BE2C (cell line): ENCODE data around the gene ADIPOQ. TPM values are rescaled to one million over a fixed set of nuclear protein-coding genes. Genes with fewer than 3 reads are reported as not detected.
"Not testable (repeated sequence)": the region's sequence is repeated elsewhere in the genome, so short reads cannot be mapped to it uniquely, and the experiment has no call there.

ENCODE experiments used
- DNase-seq: peaks from one replicate; pipeline ENCODE4 v3.0.0-alpha.2; 2020
- H3K27me3 ChIP-seq: fragments of 250-450 bp; sonication (Bioruptor Pico); 2 replicates; pipeline ENCODE4 v1.5.1; 2020; ENCODE audit warnings: mild to moderate bottlenecking
- H3K36me3 ChIP-seq: fragments of 250-450 bp; sonication (Bioruptor Pico); 2 replicates; pipeline ENCODE4 v1.5.1; 2020; ENCODE audit warnings: mild to moderate bottlenecking
- H3K4me1 ChIP-seq: fragments of 250-450 bp; sonication (Bioruptor Pico); 2 replicates; pipeline ENCODE4 v1.5.1; 2020
- H3K4me3 ChIP-seq: 2 replicates; pipeline ENCODE4 v1.5.1; 2011; ENCODE audit warnings: low read depth, low read length
- H3K9me3 ChIP-seq: fragments of 250-450 bp; sonication (Bioruptor Pico); 2 replicates; pipeline ENCODE4 v1.5.1; 2020
- CTCF ChIP-seq: IDR thresholded peaks from 2 replicates; pipeline ENCODE4 v1.5.1; 2012; ENCODE audit warnings: mild to moderate bottlenecking, low read depth, low read length
- polyA plus RNA-seq: library from polyadenylated mRNA; unstranded; fragments of >200 nt; gene quantifications from one replicate; pipeline ENCODE4 v1.2.1, GENCODE V29; 2012; ENCODE audit warnings: low read depth, missing spikeins; ENCODE audit not compliant: insufficient read length, insufficient read depth

Gene ADIPOQ
- polyA plus RNA-seq, result 0.09 TPM

GRCh38 chr3:186842426-186843038 lies at the start of gene ADIPOQ:
TSS of gene ADIPOQ (plus strand) at chr3:186842710. CDS start at chr3:186853059, 10,349 bp downstream.
- Histone ChIP-seq H3K36me3 (no peaks in the 10 kb centered on the region), H3K27me3 (peaks cover 26% of the 10 kb centered on the region), H3K4me3 (no peak within 1 kb of the TSS), H3K4me1 (no peaks in the 10 kb centered on the region), H3K9me3 (no peaks in the 10 kb centered on the region)
- TF ChIP-seq CTCF, result no peak
- DNase-seq, result no peak

GRCh38 chr3:186798239-186798874 lies 44.2 kb upstream of the ADIPOQ start:
- TF ChIP-seq CTCF, result no peak
- Histone ChIP-seq H3K4me1 (no peaks in the 10 kb centered on the region), H3K36me3 (peaks cover 85% of the 10 kb centered on the region), H3K27me3 (no peaks in the 10 kb centered on the region), H3K9me3 (no peaks in the 10 kb centered on the region), H3K4me3 (no peak overlapping the region)
- DNase-seq, result no peak

GRCh38 chr3:186800285-186800684 lies 42.2 kb upstream of the ADIPOQ start:
- DNase-seq, result no peak
- Histone ChIP-seq H3K36me3 (peaks cover 75% of the 10 kb centered on the region), H3K27me3 (no peaks in the 10 kb centered on the region), H3K9me3 (no peaks in the 10 kb centered on the region), H3K4me3 (no peak overlapping the region), H3K4me1 (no peaks in the 10 kb centered on the region)
- TF ChIP-seq CTCF, result no peak

GRCh38 chr3:186802701-186803100 lies 39.8 kb upstream of the ADIPOQ start:
- no peak for TF ChIP-seq CTCF
- Histone ChIP-seq H3K9me3 (no peaks in the 10 kb centered on the region), H3K27me3 (no peaks in the 10 kb centered on the region), H3K4me3 (no peak overlapping the region), H3K36me3 (peaks cover 53% of the 10 kb centered on the region), H3K4me1 (no peaks in the 10 kb centered on the region)
- DNase-seq, result no peak

- not testable (repeated sequence) for H3K4me1 ChIP-seq, H3K9me3 ChIP-seq, H3K27me3 ChIP-seq, H3K4me3 ChIP-seq, DNase-seq
- peaks cover 46% of the 10 kb centered on the region for H3K36me3 ChIP-seq
Observed at GRCh38 chr3:186803447-186803846, 39.1 kb upstream of the ADIPOQ start.

- DNase-seq, result peak; percentile 88
Observed at GRCh38 chr3:186806089-186807055, 36.1 kb upstream of the ADIPOQ start, which contains the start of gene RFC4. TSS of gene RFC4 (minus strand) at chr3:186806482. CDS start at chr3:186804713, 1,769 bp downstream.

More at GRCh38 chr3:186806089-186807055, 36.1 kb upstream of the ADIPOQ start, which contains the start of gene RFC4:
- no peaks in the 10 kb centered on the region for H3K4me1 ChIP-seq
- peak within 1 kb of the TSS; percentile 85 for H3K4me3 ChIP-seq
- no peaks in the 10 kb centered on the region for H3K9me3 ChIP-seq
- TF ChIP-seq CTCF, result no peak
- no peaks in the 10 kb centered on the region for H3K27me3 ChIP-seq
- H3K36me3 ChIP-seq, result peaks cover 22% of the 10 kb centered on the region
